ENCODE results near the gene FLRT2. TPM values are rescaled to one million over a fixed set of nuclear protein-coding genes. Genes with fewer than 3 reads are reported as not detected.

The FLRT2 gene
- polyA plus RNA-seq, 3 donors = 0.01 TPM; not detected in 2

- Histone ChIP-seq H3K27ac (ENCODE audit: low read depth in 1 of 2, low read length in 2 of 2) (no peak overlapping the region), H3K9ac (ENCODE audit: insufficient read depth, low read length, poor library complexity, severe bottlenecking) (no peak overlapping the region), H3K9me3 (replicated peaks in 1 of 2; ENCODE audit: control insufficient read depth in 1 of 2, insufficient read depth in 1 of 2, low read length in 2 of 2) (peaks cover 0 to 5% of the 10 kb centered on the region in 2 donors), H3K4me1 (ENCODE audit: control insufficient read depth in 1 of 2, insufficient read depth in 2 of 2, low read length in 2 of 2) (no peaks in the 10 kb centered on the region), H4K20me1 (ENCODE audit: insufficient read depth, low read length) (no peaks in the 10 kb centered on the region), H3K79me2 (ENCODE audit: insufficient read depth, low read length) (no peaks in the 10 kb centered on the region), H3K27me3 (ENCODE audit: control insufficient read depth in 2 of 2, insufficient read depth in 2 of 2, low read length in 2 of 2) (no peaks in the 10 kb centered on the region), H2AFZ (ENCODE audit: insufficient read depth, low read depth, low read length, poor library complexity, severe bottlenecking) (no peak overlapping the region), H3K4me2 (replicated peaks; ENCODE audit: extremely low read depth, low read length, poor library complexity, severe bottlenecking) (no peak overlapping the region), H3K4me3 (replicated peaks in 1 of 3; ENCODE audit: low read depth in 2 of 3, low read length in 3 of 3) (no peak overlapping the region), H3K36me3 (replicated peaks in 1 of 2; ENCODE audit: control insufficient read depth in 1 of 2, insufficient read depth in 2 of 2, low read length in 2 of 2) (no peaks in the 10 kb centered on the region)
- TF ChIP-seq CTCF (IDR thresholded peaks at IDR 0.05) = no peak
- no peak overlapping the region for H3K27ac Mint-ChIP-seq
- intact Hi-C loops (cut with micrococcal nuclease) = no loop called here
- peaks cover 0 to 2% (median 2%) of the 10 kb centered on the region in 3 donors for H3K27me3 Mint-ChIP-seq (ENCODE audit: low read depth in 3 of 3)
- no peak overlapping the region for H3K4me3 Mint-ChIP-seq
- H3K4me1 Mint-ChIP-seq = no peaks in the 10 kb centered on the region
- H3K36me3 Mint-ChIP-seq = no peaks in the 10 kb centered on the region
- WGBS (ENCODE audit: insufficient coverage) = 49% methylated on average over 3 of the region's 9 CpGs
- DNase-seq = no peak
- peaks cover 0 to 5% (median 0%) of the 10 kb centered on the region in 7 donors for H3K9me3 Mint-ChIP-seq
These were observed 132.2 kb downstream of the FLRT2 start for GRCh38 chr14:85662096-85662495.

- Histone ChIP-seq H3K36me3 (replicated peaks in 1 of 2; ENCODE audit: control insufficient read depth in 1 of 2, insufficient read depth in 2 of 2, low read length in 2 of 2) (no peaks in the 10 kb centered on the region), H2AFZ (ENCODE audit: insufficient read depth, low read depth, low read length, poor library complexity, severe bottlenecking) (no peak overlapping the region), H3K79me2 (ENCODE audit: insufficient read depth, low read length) (no peaks in the 10 kb centered on the region), H3K4me3 (replicated peaks in 1 of 3; ENCODE audit: low read depth in 2 of 3, low read length in 3 of 3) (no peak overlapping the region), H4K20me1 (ENCODE audit: insufficient read depth, low read length) (no peaks in the 10 kb centered on the region), H3K4me2 (replicated peaks; ENCODE audit: extremely low read depth, low read length, poor library complexity, severe bottlenecking) (no peak overlapping the region), H3K9me3 (replicated peaks in 1 of 2; ENCODE audit: control insufficient read depth in 1 of 2, insufficient read depth in 1 of 2, low read length in 2 of 2) (peaks cover 0 to 3% of the 10 kb centered on the region in 2 donors), H3K4me1 (ENCODE audit: control insufficient read depth in 1 of 2, insufficient read depth in 2 of 2, low read length in 2 of 2) (no peaks in the 10 kb centered on the region), H3K27ac (ENCODE audit: low read depth in 1 of 2, low read length in 2 of 2) (no peak overlapping the region), H3K9ac (ENCODE audit: insufficient read depth, low read length, poor library complexity, severe bottlenecking) (no peak overlapping the region), H3K27me3 (ENCODE audit: control insufficient read depth in 2 of 2, insufficient read depth in 2 of 2, low read length in 2 of 2) (no peaks in the 10 kb centered on the region)
- TF ChIP-seq CTCF (IDR thresholded peaks at IDR 0.05) = no peak
- intact Hi-C loops (cut with micrococcal nuclease) = no loop called here
- Mint-ChIP-seq H3K27me3 (ENCODE audit: low read depth in 3 of 3) (peaks cover 0 to 2% (median 0%) of the 10 kb centered on the region in 3 donors), H3K4me3 (no peak overlapping the region), H3K27ac (no peak overlapping the region), H3K9me3 (peaks cover 0 to 2% (median 0%) of the 10 kb centered on the region in 7 donors), H3K4me1 (no peaks in the 10 kb centered on the region), H3K36me3 (no peaks in the 10 kb centered on the region)
- no CpG with 5 or more reads among the region's 2 CpGs for WGBS (ENCODE audit: insufficient coverage)
- no peak for DNase-seq
These were observed 133.3 kb downstream of the FLRT2 start for GRCh38 chr14:85663256-85663655.

All from CD14-positive monocyte (primary cell).